HL-60 (cell line): ENCODE measurements around the gene RIPOR2.
"Not testable (repeated sequence)": the region's sequence is repeated elsewhere in the genome, so short reads cannot be mapped to it uniquely, and the experiment has no call there.

ENCODE experiments used
- DNase-seq, 2 experiments: peaks; one replicate each; pipeline ENCODE4 v3.0.0-alpha.2; 2010 to 2020; ENCODE audit warnings: low read depth in 1 of 2, low spot score in 1 of 2
- H3K27ac ChIP-seq: fragments of 250-450 bp; sonication (Bioruptor Pico); replicated peaks from 2 replicates; pipeline ENCODE4 v1.5.1; 2020; ENCODE audit warnings: mild to moderate bottlenecking, moderate library complexity
- H3K27me3 ChIP-seq: fragments of 250-450 bp; sonication (Bioruptor Pico); 2 replicates; pipeline ENCODE4 v1.5.1; 2021; ENCODE audit warnings: mild to moderate bottlenecking, moderate library complexity; ENCODE audit not compliant: insufficient read depth, poor library complexity, severe bottlenecking
- H3K4me3 ChIP-seq: replicated peaks from 2 replicates; pipeline ENCODE4 v1.5.1; 2011; ENCODE audit warnings: mild to moderate bottlenecking, control low read depth, low read length; ENCODE audit not compliant: insufficient read depth
- GABPA ChIP-seq: IDR thresholded peaks from 2 replicates; pipeline ENCODE4 v1.6.1; 2012; ENCODE audit warnings: low read depth
- POLR2AphosphoS5 ChIP-seq: IDR thresholded peaks from 2 replicates; pipeline ENCODE4 v1.6.1; 2012; ENCODE audit warnings: low read depth
- REST ChIP-seq: IDR thresholded peaks from 2 replicates; pipeline ENCODE4 v1.6.1; 2012; ENCODE audit warnings: low read depth; ENCODE audit not compliant: insufficient replicate concordance
- SPI1 ChIP-seq: IDR thresholded peaks from 2 replicates; pipeline ENCODE4 v1.6.1; 2012; ENCODE audit warnings: low read depth, mild to moderate bottlenecking, borderline replicate concordance
- TF ChIP-seq, protein P1 (sequence below): IDR thresholded peaks from one replicate; pipeline ENCODE4 v1.5.1; 2011; ENCODE audit warnings: low read length, control low read depth, inconsistent platforms; ENCODE audit not compliant: insufficient read depth

Gene RIPOR2

DNA sequence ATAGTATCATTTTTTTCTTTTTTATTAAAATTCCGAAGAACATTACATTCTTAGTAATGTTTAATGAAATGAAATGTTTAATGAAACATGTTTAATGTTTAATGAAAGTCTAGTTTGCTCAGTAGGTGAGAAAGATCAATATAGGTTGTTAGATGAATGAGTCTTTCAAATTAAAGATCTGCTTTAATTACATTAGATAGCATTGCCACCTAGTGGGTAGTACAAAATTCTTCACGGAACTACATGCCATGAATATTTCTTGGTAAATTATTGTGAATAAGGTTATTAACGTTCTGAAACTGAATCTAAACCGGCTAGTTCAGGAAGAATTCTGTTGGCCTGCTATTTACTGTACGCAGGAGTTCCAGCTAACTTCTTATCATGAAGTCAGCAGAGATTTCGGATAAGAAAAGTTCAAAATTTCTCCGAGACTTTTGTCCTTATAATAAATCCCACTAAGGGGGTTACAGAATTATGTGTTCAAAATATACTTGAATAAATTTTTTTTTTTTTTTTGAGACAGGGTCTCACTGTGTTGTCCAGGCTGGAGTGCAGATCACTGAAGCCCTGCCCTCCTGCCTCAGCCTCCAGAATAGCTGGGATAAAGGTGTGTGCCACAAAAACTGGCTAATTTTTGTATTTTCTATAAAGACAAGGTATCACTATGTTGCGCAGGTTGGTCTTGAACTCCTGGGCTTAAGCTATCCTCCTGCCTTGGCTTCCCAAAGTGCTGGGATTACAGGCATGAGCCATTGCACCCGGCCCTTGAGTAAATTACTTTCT lies 168.9 kb downstream of the RIPOR2 start:
- DNase-seq, result no peak
- TF ChIP-seq REST, result no peak
- TF ChIP-seq, protein P1, sequence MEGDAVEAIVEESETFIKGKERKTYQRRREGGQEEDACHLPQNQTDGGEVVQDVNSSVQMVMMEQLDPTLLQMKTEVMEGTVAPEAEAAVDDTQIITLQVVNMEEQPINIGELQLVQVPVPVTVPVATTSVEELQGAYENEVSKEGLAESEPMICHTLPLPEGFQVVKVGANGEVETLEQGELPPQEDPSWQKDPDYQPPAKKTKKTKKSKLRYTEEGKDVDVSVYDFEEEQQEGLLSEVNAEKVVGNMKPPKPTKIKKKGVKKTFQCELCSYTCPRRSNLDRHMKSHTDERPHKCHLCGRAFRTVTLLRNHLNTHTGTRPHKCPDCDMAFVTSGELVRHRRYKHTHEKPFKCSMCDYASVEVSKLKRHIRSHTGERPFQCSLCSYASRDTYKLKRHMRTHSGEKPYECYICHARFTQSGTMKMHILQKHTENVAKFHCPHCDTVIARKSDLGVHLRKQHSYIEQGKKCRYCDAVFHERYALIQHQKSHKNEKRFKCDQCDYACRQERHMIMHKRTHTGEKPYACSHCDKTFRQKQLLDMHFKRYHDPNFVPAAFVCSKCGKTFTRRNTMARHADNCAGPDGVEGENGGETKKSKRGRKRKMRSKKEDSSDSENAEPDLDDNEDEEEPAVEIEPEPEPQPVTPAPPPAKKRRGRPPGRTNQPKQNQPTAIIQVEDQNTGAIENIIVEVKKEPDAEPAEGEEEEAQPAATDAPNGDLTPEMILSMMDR, result peak; percentile 11
- Histone ChIP-seq H3K27ac (no peak overlapping the region), H3K27me3 (no peaks in the 10 kb centered on the region), H3K4me3 (no peak overlapping the region)

DNA sequence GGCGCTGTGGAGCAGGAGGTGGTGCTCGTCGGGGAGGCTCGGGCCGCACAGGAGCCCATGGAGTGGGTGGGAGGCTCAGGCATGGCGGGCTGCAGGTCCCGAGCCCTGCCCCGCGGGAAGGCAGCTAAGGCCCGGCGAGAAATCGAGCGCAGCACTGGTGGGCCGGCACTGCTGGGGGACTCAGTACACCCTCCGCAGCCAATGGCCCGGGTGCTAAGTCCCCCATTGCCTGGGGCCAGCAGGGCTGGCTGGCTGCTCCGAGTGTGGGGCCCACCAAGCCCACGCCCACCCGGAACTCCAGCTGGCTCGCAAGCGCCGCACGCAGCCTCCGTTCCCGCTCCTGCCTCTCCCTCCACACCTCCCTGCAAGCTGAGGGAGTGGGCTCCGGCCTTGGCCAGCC lies 169.8 kb downstream of the RIPOR2 start:
- not testable (repeated sequence) for H3K4me3 ChIP-seq, H3K27ac ChIP-seq, DNase-seq, H3K27me3 ChIP-seq

- DNase-seq, H3K27me3 ChIP-seq, H3K27ac ChIP-seq, H3K4me3 ChIP-seq: not testable (repeated sequence)
Observed at GRCh38 chr6:24764833-24765828, 170.6 kb downstream of the RIPOR2 start.

- H3K4me3 ChIP-seq, result no peak overlapping the region
- no peak overlapping the region for H3K27ac ChIP-seq
- no peaks in the 10 kb centered on the region for H3K27me3 ChIP-seq
- TF ChIP-seq GABPA, result no peak
- TF ChIP-seq, protein P1, result no peak
- no peak for TF ChIP-seq REST
- no peak for TF ChIP-seq POLR2AphosphoS5
- no peak for TF ChIP-seq SPI1
- DNase-seq, result no peak
Observed at GRCh38 chr6:24763578-24763977, 172.2 kb downstream of the RIPOR2 start.
